ENCODE data around the gene PAX5. TPM values are rescaled to one million over a fixed set of nuclear protein-coding genes. Genes with fewer than 3 reads are reported as not detected.

Gene PAX5
- total and polyA plus RNA-seq, 2 of the 13 experiments (the other 11 are each of a cell fraction or from before 2014, with no cell fraction given): not detected

DNA sequence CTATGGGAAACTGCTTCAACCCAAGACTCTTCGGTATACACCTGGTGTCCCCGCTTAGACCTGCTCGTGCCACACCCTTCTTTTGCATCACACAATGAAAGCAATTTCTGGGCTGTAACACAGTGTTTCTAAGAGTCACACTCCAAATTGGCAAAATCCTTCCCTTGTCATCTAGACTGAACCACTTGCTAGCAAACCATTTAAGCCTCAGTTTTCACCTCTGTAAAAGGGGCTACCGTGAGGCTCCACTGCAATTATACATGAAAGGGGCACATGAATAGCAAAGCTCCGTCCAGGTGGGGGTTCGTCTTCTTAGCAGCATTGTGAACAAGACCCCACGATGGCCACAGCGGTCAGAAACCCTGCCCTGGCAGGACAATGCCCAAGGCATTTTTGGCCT lies 166.8 kb downstream of the PAX5 start (continued):
- TF ChIP-seq, protein P1, sequence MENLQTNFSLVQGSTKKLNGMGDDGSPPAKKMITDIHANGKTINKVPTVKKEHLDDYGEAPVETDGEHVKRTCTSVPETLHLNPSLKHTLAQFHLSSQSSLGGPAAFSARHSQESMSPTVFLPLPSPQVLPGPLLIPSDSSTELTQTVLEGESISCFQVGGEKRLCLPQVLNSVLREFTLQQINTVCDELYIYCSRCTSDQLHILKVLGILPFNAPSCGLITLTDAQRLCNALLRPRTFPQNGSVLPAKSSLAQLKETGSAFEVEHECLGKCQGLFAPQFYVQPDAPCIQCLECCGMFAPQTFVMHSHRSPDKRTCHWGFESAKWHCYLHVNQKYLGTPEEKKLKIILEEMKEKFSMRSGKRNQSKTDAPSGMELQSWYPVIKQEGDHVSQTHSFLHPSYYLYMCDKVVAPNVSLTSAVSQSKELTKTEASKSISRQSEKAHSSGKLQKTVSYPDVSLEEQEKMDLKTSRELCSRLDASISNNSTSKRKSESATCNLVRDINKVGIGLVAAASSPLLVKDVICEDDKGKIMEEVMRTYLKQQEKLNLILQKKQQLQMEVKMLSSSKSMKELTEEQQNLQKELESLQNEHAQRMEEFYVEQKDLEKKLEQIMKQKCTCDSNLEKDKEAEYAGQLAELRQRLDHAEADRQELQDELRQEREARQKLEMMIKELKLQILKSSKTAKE (CRISPR knock-in tag; IDR thresholded peaks at IDR 0.05; ENCODE audit: borderline replicate concordance): no peak
- no peak for TF ChIP-seq ZFP36 (IDR thresholded peaks at IDR 0.05; ENCODE audit: borderline replicate concordance, low read depth, low read length, partially characterized antibody)
- no peak for TF ChIP-seq ZNF556 (CRISPR knock-in tag; IDR thresholded peaks at IDR 0.05; ENCODE audit: borderline replicate concordance)
- TF ChIP-seq ZNF282 (IDR thresholded peaks at IDR 0.05; ENCODE audit: partially characterized antibody): no peak
- no peak for TF ChIP-seq RAD21 (CRISPR knock-in tag; IDR thresholded peaks at IDR 0.05)
- no peak for TF ChIP-seq NFIC (IDR thresholded peaks at IDR 0.05; ENCODE audit: low read length)
- TF ChIP-seq, protein P2, sequence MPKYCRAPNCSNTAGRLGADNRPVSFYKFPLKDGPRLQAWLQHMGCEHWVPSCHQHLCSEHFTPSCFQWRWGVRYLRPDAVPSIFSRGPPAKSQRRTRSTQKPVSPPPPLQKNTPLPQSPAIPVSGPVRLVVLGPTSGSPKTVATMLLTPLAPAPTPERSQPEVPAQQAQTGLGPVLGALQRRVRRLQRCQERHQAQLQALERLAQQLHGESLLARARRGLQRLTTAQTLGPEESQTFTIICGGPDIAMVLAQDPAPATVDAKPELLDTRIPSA (CRISPR knock-in tag; IDR thresholded peaks at IDR 0.05; ENCODE audit: borderline replicate concordance): no peak
- TF ChIP-seq CHD4 (IDR thresholded peaks at IDR 0.05; ENCODE audit: borderline replicate concordance, low read length): peak; percentile 73; the same call in 1 of the 2 replicates
- no peak for TF ChIP-seq ZNF883 (CRISPR knock-in tag; IDR thresholded peaks at IDR 0.05; ENCODE audit: not compliant biosample characterization)
- TF ChIP-seq SIX1 (CRISPR knock-in tag; IDR thresholded peaks at IDR 0.05; ENCODE audit: borderline replicate concordance): no peak
- TF ChIP-seq SRY (CRISPR knock-in tag; IDR thresholded peaks at IDR 0.05): no peak
- no peak for TF ChIP-seq HCFC1 (IDR thresholded peaks at IDR 0.05; ENCODE audit: low read depth, low read length)
- no peak for TF ChIP-seq ZNF792 (CRISPR knock-in tag; IDR thresholded peaks at IDR 0.05)
- TF ChIP-seq U2AF2 (IDR thresholded peaks at IDR 0.05; ENCODE audit: low read depth, low read length): no peak
- no peak for TF ChIP-seq MAFG (CRISPR knock-in tag; IDR thresholded peaks at IDR 0.05)
- no peak for TF ChIP-seq ZNF616 (CRISPR knock-in tag; IDR thresholded peaks at IDR 0.05; ENCODE audit: low read depth)
- TF ChIP-seq NFRKB (IDR thresholded peaks at IDR 0.05): no peak
- peak; percentile 26; the same call in 1 of the 2 replicates for TF ChIP-seq KDM1A (CRISPR knock-in tag; IDR thresholded peaks at IDR 0.05)
- TF ChIP-seq ZKSCAN1 (IDR thresholded peaks at IDR 0.05; ENCODE audit: low read length): no peak
- no peak for TF ChIP-seq KDM4B (CRISPR knock-in tag; IDR thresholded peaks at IDR 0.05)
- TF ChIP-seq ZNF580 (CRISPR knock-in tag; IDR thresholded peaks at IDR 0.05; ENCODE audit: borderline replicate concordance, low read depth): no peak
- no peak for TF ChIP-seq GZF1 (CRISPR knock-in tag; IDR thresholded peaks at IDR 0.05)
- TF ChIP-seq SMAD3 (CRISPR knock-in tag; IDR thresholded peaks at IDR 0.05): no peak
- no peak for TF ChIP-seq ZKSCAN5 (CRISPR knock-in tag; IDR thresholded peaks at IDR 0.05)
- peak; percentile 95 for TF ChIP-seq ZNF629 (CRISPR knock-in tag; conservative IDR thresholded peaks at IDR 0.05)
- no peak for TF ChIP-seq ZNF607 (CRISPR knock-in tag; IDR thresholded peaks at IDR 0.05; ENCODE audit: borderline replicate concordance)
- no peak for TF ChIP-seq ZFP41 (CRISPR knock-in tag; IDR thresholded peaks at IDR 0.05; ENCODE audit: borderline replicate concordance)
- TF ChIP-seq RBFOX2 (IDR thresholded peaks at IDR 0.05; ENCODE audit: low read depth, low read length): no peak
- TF ChIP-seq SNRNP70 (IDR thresholded peaks at IDR 0.05; ENCODE audit: low read depth, low read length): no peak

All from HepG2 (cell line).